Nucleus accumbens (tissue), 56 donors: Measurements from ENCODE around the gene CTNNA3.

Experiments
- DNase-seq, 56 donors: peaks; one replicate each; lab custom pipeline; 2025; lab: John Stamatoyannopoulos, UW

The CTNNA3 gene

DNA sequence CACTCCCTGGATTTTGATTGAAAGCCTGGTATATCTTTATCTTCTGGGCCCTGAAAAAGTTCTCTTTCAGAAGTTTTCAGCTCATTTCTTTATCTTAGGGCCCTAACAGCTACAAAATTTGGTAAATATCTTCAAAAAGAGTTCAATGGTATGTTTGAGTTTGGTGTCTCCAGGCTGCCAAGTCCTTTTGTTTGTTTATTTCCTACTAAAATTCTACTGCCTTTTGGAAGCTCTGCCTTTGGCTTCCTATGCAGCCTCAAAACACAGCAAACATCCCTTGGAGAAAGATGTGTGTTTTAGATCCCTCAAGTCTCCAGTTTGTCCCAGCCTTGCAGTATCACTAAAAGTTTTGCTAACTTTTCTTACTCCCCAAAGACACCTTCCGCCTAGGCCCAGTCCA is 623.3 kb downstream of the CTNNA3 start:
- DNase-seq, result no peak

DNA sequence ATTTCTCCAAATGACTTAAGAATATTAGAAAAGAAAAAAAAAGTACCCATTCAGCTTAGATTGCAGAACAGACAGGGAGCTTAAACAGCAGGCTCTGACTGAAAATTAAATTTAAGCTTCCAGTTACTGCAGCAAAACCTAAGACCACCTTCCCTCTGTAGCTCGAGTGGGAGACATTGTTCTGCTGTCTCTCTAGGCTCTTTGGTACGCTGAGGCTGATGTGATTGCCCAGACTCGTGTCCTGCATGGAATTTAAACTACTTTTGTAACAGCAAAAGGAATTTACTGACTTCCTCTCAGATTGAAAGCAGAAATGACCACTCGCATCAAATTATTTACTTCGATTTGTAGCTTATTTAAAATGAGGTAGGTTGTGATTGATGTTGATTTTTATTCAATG is 645.6 kb downstream of the CTNNA3 start:
- peak in 1 of 56 donors; percentile 4 for DNase-seq

DNA sequence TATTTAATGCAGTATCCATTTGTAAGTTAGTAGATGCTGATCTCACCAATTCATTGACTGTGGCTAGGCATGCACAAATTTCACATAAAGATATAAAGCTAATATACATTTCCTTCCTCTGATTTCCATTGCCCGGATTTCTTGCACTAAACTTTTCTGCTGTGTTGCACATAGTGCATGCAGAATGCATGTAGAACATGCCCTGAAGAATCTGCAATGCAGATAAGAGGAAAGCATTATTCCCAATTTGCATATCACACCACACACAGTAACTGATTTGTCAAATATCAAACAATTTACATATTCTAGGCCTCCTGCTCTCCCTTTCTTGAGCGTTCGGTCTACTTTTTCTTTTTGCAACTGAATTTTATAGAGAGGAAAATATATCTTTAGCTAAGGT is 646.0 kb downstream of the CTNNA3 start:
- no peak for DNase-seq

DNA sequence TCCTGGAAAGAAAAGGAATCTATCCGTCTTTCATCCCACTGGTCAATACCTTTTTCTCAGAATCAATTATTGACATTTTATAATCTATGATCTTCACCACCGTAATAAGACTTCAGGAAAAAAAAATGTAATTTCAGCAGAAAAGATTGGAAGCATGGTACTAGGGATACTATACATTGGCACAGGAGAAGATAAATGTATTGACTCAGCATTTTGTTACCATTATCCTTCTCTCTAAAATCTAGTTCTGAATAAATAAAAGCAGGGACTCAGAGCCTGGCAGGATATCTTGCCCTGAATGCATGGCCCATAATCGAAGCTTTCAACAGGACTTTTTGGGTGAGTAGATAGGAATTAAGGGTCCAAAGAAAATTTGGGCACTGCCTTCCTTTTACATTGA is 649.5 kb downstream of the CTNNA3 start:
- DNase-seq, result no peak

DNA sequence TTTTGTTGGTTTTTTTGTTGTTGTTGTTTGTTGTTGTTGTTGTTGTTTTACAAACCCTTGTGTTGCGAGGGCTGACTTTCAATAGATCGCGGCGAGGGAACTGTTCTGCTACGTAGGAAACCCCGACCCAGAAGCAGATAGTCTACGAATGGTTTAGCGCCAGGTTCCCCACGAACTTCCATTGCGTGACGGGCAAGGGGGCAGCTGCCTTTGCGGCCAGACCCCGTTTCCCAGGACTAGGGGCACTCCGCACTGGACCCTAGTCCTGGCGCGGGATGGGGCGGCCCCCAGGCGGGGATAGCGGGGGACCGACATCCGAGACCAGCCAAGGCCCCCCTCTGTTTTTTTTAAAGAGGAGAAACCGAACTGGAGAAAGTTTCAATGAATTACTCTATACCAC is 650.6 kb downstream of the CTNNA3 start:
- DNase-seq, result no peak

DNA sequence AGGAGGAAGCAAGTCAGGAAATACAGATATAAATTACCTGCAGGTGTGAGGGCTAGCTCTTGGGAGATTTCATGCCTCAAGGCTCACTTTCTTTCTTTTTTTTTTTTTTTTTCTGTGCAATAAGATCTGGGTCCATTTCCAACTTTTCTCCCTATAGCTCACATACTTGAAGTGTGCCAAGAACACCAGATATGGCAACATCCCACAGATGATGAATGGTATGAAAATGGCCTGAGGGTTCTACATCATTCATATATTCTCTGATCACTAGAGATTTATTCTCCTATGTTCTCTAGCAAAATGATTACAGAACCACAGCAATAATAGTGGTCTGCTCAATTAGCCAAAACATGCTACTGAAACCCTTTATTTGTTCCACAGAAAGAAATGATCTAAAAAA is 653.0 kb downstream of the CTNNA3 start:
- no peak for DNase-seq

DNA sequence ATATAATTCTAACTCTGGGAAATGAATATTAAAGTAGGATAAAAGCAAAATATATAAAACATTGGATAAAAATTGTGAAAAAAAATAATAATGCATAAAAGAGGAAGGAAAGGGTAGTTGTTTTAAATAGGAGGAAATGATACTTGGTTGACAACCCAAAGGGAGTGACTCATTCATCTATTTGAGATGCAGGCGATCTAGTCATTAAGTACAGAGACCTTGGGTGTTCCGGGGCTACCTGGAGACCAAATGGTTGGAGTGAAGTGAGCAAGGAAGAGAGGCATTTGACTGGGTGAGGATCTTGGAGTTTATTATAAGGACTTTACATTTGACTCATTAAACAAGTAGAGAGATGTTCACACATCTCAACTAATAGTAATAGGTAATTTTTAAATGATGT is 659.2 kb downstream of the CTNNA3 start:
- DNase-seq, result no peak

DNA sequence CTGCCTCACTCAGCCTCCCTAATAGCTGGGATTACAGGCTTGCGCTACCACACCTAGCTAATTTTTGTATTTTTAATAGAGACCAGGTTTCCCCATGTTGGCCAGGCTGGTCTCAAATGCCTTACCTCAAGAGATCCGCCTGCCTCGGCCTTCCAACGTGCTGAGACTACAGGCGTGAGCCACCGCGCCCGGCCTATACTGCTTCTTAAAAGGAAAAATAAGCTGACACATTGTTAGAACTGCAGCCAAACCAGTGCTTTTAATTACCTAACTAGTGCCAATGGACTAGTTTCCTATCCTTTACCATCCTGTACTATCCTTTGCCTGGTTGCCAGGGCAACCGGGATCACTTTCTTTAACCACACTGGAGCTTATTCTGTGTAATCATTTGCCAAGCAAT is 662.1 kb downstream of the CTNNA3 start:
- no peak for DNase-seq

DNA sequence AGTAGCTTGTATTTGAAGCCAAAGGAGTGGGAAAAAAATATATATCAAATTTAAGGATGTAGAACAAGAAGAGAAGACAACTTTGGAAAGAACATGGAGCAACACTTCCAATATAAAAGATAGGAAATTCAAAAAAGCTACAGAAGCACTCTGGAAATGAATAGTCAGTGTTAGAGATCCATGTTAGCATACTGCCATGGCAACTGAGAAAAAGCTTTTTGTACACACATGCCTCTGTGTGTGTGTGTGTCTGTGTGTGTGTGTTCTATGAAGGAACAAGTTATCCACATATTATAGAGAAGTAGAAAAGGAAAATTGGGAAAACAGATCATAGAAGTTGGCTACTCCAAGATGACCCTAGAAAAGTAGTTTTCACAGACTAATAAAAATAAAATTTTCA is 673.9 kb downstream of the CTNNA3 start:
- no peak for DNase-seq

DNA sequence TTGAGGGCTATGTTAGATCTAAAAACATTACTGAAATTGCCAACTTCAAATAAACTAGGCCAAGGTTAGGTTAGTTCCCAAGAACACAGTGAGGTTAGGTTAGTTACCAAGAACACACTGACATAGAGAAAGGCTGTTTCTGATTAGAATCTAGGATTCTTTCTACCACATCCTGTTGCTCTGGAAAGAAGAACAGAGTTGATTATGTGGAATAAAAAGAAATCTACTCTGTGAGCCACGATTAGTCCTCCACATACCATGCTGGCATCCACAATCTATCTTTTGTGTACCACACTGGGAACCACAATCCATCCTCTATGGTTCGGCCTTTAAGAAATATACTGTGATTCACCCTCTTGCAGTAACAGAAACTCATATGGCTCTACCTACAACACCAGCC is 678.8 kb downstream of the CTNNA3 start:
- DNase-seq, result no peak

DNA sequence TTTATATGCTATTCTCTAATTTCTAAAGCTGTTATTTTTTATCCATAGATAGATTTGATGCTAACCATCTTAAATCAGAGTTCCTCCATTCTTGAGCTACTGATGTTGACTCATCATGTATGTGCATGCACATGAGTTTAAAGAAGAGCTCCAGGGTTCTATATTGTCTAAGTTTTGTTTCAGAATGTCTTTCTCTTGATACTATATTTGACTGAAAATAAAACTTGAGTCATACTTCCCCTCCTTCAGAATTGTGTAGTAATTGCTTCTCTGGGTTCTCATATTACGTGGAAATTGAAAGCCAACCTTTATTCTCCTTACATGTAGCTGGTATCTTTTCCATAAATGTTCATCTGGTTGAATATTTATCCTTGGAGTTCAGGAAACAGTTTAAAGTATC is 680.8 kb downstream of the CTNNA3 start:
- DNase-seq, result no peak

DNA sequence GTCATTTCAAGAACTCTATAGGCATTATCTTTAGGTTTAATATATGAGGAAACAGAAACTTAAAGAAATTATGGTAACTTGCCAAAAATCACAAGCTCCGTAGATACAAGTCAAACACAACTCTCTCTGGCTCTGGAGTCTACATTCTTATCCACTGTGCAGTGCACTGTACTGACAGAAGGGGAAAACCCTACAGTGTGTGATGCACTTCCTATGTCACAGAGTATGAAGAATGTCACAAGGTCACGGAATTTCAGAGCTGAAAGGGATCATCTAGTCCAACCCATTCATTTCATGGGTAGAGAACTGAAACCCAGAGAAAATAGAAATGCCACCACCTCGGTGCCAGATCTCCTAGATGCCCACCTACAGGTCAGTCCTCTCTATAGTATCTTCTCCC is 684.0 kb downstream of the CTNNA3 start:
- DNase-seq, result no peak

DNA sequence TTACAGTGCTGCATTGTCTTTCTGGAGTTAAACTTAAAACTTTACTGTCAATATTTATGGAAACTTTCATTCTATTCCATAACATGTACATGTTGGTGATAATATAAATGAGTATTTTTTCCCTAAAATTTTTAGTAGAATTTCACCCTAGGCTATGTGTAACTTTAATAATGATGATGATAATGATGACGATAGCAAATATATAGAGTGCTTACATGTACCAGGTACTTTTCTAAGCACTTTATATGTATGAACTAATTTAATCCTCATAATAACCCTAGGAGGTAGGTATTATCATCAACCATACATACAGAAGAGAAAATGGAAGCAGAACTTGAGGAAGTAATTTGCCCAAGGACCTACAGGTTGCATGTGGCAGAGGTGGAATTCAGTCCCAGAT is 684.5 kb downstream of the CTNNA3 start:
- no peak for DNase-seq

DNA sequence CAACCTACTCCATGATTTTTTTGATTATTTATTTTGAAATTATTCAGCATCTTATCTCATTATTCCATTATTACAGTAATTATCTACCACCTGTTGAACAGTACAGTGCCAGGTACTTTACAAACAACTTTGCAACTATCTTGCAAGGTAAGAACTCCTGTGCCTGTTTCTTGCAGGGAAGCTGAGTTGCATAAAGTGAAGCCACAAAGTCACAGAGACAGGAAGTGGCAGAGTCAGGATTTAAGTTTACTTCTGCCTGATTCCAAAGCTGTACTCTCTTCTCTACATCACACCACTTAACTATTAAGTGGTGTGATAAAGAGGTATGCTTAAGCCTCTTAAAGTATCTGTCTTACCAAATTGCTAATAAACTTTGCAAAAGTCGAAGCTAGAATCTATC is 690.0 kb downstream of the CTNNA3 start:
- no peak for DNase-seq

DNA sequence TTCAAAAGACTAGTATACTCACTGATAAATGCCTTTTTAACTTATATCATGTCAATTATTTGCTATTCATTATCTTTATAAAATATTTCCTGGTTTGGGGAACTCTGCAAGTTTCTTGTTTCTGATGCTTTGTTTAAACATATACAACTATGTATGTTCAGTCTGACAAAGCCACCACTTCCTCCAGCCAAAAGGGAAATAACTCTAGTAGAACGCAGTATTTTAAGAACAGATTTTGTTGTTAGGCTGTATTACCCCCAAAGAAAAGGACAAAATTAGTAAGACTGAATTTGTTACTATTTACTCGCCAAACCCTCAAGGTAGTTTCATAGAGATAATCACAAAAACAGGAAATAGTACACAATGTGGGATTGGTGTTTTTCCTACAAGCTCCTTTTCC is 691.3 kb downstream of the CTNNA3 start:
- DNase-seq, result no peak

DNA sequence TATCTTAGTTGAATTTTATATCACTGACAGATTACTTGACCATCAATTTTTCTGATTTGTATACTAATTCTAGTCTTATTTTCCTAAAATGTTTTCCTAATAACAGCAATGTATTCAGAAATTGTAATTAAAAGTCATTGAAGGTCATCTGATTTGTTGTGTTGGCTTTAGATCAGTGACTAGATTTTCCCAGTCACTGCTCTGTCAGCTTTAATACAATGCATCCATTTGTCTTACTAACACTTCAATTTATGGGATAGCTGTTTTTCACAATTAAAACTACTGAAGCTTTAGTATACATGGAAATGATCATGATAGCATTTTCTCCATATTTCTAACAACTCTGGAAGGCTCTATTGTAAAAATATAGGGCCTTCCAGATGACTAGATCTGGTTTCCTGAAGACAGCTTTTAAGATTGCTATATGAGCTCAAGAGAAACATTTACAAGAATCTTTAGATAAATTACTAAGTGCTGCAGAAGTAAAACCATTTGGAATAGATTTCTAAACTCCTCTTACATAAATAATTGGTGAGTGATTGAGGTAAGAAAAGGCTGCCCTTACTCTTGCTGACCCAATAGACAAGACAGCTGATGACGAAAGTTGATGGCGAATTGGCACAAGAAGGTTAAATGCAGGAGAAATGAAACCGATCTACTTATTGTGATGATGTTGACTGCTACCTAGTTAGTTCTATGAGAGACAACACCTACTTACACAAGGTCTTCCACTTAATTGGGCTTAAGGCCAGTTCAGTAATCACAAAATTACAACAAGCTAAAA is 696.0 kb downstream of the CTNNA3 start:
- no peak for DNase-seq

DNA sequence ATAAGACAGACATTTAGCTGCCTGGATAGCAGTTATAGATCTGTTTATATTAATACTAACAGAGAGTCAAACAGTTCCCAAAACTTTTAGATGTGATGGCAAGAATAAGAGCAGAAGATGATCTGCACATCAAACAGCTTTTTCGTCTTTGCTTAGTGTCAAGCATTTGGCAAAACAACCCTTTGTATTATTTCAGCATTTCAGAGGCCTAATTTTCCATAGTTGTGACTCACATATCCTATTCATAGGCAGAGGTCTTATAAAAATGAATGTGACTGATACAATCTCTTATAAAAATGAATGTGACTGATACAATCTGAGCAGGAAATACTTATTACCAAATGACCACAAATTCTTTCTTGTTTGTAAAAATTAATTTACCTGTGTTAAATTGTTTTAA is 699.0 kb downstream of the CTNNA3 start:
- no peak for DNase-seq

DNA sequence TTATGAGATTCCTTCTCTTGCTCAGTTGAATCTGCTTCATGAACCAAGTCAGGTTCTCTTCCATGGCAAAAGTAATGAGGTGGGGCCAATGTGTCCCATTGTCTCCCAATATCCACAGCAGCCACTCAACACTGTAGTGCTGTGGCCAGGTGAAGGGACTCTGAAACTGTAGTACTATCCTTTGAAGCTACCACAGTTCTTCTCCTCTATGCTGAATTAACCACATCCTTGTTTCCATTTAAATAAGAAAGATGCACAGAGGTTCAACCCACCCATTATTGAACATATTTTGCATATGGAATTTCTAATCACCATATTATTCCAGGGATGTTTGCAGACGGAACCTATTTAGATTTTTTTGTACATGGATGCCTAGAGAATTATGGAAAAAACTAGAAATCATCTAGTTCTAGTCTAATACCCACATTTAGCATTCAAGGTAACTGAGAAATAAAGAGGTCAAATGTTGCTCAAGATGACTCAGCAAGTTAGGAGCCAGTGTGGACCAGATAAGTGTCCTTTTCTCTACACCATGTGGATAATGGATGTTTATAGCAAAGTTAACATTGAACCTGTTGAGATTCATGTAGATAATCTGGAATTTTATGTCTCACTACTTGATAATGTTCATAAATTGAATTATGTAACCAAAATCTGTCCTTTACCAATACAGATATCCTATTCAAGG is 705.7 kb downstream of the CTNNA3 start:
- DNase-seq, result no peak

DNA sequence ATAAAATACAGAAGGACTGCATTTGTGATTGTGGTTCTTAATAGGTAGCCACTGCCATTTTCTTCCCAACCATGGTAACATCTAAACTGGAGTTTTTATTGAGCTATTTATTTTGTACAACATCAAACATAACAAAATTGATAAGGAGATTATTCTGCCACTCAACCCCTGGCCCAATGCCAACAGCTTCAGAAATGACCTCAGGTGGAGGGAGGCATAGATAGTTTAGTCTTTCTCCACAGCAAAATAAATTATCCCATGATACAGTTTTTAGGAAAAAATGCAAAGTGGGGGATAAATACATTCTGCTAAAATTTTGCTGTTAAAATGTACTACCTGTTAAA is 712.5 kb downstream of the CTNNA3 start:
- no peak for DNase-seq

DNA sequence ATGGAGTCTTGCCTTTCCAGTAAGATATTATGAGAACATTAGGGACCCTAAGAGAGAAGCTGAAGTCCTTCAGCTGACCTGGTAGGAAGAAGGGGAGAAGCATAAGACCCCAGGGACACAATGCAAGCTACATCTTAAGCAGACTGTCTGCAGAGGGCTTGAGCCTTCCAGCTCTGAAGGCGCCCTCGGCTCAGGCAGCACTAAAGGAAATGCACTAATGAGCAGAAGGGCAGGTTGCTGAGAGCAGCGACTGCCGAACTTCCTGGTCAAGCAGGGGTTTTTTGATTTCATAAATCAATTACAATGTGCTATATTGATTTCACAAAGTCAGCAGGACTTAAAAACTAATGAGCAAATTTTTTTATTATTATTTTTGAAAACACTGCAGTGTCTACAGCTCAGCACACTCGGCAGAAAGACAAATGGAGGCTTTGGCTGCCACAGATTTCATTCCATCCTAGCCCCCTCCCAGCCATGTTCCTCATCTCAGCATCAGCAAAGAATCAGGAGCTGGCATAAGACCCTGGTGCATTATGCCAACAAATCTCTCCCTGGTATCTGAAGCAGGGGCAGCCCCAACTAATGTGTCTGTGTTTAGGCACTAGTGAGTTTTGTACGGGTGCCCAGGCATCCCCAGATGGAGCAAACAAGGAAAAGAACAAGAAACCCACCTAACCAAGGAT is 713.1 kb downstream of the CTNNA3 start:
- peak in 6 of 56 donors; percentile 3 to 15 (median 6) for DNase-seq

DNA sequence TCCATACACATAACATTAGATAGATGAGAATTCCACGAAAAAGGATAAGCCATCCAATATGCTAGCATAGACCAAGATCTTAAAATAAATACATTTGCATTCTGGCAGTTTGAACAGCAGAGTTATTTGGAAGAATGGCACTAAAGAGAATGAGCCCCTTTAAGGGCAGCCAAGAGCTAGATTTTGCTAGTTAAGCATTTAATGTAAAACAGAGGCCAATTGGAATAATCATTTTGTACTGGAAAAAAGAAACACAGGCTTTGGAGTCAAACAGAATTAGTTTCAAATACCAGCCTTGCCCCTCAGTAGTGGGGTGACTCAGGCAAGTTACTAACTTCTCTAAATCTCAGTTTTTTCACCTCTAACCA is 714.0 kb downstream of the CTNNA3 start:
- no peak for DNase-seq
